ENCODE results near the gene CABP4. TPM values are rescaled to one million over a fixed set of nuclear protein-coding genes. Genes with fewer than 3 reads are reported as not detected.

CABP4 gene
- total and polyA plus RNA-seq, 2 donors (not counting 1 experiment from before 2014, with no cell fraction given) = 3.2 to 5.2 TPM

DNA sequence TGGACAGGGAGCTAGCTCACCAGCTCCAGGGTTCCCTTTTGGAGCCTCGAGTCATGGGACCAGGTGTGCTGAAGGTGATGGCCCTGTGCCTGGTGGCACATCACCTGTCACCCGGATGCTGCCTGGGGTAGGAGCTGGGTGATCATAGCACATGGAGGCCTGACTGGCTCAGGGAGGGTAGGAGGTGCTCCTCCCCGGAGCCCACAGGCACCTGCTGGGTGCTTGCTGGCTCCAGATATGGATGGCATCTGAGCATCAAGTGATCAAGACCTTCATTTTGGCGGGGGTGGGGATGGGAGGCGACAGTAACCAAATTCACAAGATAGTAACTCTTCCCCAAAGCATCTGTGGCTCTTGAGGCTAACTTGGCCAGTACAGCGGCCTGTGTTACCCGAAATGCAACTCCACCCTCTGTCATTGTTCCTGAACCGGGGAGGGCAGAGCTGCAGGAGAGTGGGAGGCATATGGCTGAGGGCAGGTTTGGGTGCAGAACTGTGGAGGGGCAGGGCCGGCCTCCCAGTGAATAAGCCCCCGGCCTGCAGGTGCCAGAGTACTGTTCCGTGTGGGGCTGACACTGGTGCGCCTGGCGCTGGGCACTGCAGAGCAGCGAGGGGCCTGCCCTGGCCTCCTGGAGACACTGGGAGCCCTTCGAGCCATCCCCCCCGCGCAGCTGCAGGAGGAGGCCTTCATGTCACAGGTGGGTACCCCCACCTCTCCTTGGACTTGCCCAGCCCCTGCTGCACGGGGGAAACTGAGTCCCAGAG is 46.5 kb upstream of the CABP4 start:
- Mint-ChIP-seq H3K27ac (peak overlapping the region; percentile 100), H3K9me3 (ENCODE audit: insufficient read depth) (no peaks in the 10 kb centered on the region), H3K4me3 (peak overlapping the region; percentile 79), H3K27me3 (no peaks in the 10 kb centered on the region), H3K4me1 (peaks cover 91% of the 10 kb centered on the region)
- H3K4me2 ChIP-seq (replicated peaks; ENCODE audit: low read depth, low read length, poor library complexity, severe bottlenecking) = peak overlapping the region; percentile 89
- no peak overlapping the region for H2AFZ ChIP-seq (ENCODE audit: insufficient read depth, low read depth, low read length, poor library complexity, severe bottlenecking)
- intact Hi-C loops (cut with micrococcal nuclease) = loop anchor here (1.0 to 10.0 kb wide), 2 partner anchors 11 to 176 kb away; partner anchors contain the start of gene GSTP1
- peak overlapping the region; percentile 83 to 88 for H3K27ac ChIP-seq (ENCODE audit: low read length in 2 of 2)
- peak; percentile 53 for DNase-seq
- no peak for ATAC-seq (ENCODE audit: low read depth)
- H3K9ac ChIP-seq (ENCODE audit: low read length) = peak overlapping the region; percentile 73
- H3K36me3 ChIP-seq (replicated peaks in 1 of 2; ENCODE audit: control extremely low read depth in 1 of 2, control insufficient read depth in 1 of 2, extremely low read depth in 1 of 2, insufficient read depth in 2 of 2, low read length in 1 of 2) = peaks cover 0 to 49% of the 10 kb centered on the region in 2 experiments
- CTCF ChIA-PET = interaction anchor here (0.6 to 3.4 kb wide), 5 partner anchors 10 to 708 kb away, joined by 3 to 18 read pairs (median 4); partner anchors contain the start of genes PTPRCAP and RAD9A
- peaks cover 66% of the 10 kb centered on the region for H3K79me2 ChIP-seq (ENCODE audit: control insufficient read depth, insufficient read depth, low read length)
- H4K20me1 ChIP-seq (ENCODE audit: control insufficient read depth, insufficient read depth, low read length, poor library complexity, severe bottlenecking) = peaks cover 47% of the 10 kb centered on the region
- H3K27me3 ChIP-seq (replicated peaks in 1 of 4; ENCODE audit: control extremely low read depth in 1 of 4, control insufficient read depth in 3 of 4, insufficient read depth in 4 of 4, low read length in 3 of 4) = no peaks in the 10 kb centered on the region
- H3K4me3 ChIP-seq (ENCODE audit: control extremely low read depth in 1 of 5, extremely low read depth in 1 of 5, insufficient read depth in 1 of 5, low read depth in 2 of 5, low read length in 4 of 5) = peak overlapping the region in 4 of 5 experiments; percentile 40 to 80 (median 56)
- no peak for TF ChIP-seq CTCF (IDR thresholded peaks at IDR 0.05)
- TF ChIP-seq EZH2 (IDR thresholded peaks at IDR 0.05; ENCODE audit: borderline replicate concordance, insufficient read depth, low read depth, low read length, poor library complexity, severe bottlenecking) = no peak
- 11% methylated on average over 16 of the region's 18 CpGs for WGBS (ENCODE audit: insufficient coverage)
- POLR2A ChIA-PET = interaction anchor here (0.6 to 4.2 kb wide), 16 partner anchors 10 to 99 kb away, joined by 3 to 78 read pairs (median 4); partner anchors contain the start of genes CORO1B, PITPNM1, PTPRCAP and RAD9A
- peaks cover 0 to 2% (median 0%) of the 10 kb centered on the region in 3 donors for H3K9me3 ChIP-seq (ENCODE audit: control extremely low read depth in 1 of 3, control insufficient read depth in 2 of 3, insufficient read depth in 1 of 3, low read length in 2 of 3)
- H3K4me1 ChIP-seq (ENCODE audit: control insufficient read depth in 2 of 2, insufficient read depth in 2 of 2, low read length in 2 of 2) = peaks cover 92 to 96% of the 10 kb centered on the region in 2 donors

Data from B cell (primary cell).